HG03066 (cell line): ENCODE measurements around the gene LILRB1.
"Not testable (repeated sequence)": the region's sequence is repeated elsewhere in the genome, so short reads cannot be mapped to it uniquely, and the experiment has no call there.

Experiments used
- ATAC-seq: cut with Tn5 transposase; IDR thresholded peaks from one replicate; pipeline ENCODE4 v1.9.1; 2021; ENCODE audit warnings: low read depth; ENCODE audit not compliant: unreplicated experiment

Gene LILRB1

DNA sequence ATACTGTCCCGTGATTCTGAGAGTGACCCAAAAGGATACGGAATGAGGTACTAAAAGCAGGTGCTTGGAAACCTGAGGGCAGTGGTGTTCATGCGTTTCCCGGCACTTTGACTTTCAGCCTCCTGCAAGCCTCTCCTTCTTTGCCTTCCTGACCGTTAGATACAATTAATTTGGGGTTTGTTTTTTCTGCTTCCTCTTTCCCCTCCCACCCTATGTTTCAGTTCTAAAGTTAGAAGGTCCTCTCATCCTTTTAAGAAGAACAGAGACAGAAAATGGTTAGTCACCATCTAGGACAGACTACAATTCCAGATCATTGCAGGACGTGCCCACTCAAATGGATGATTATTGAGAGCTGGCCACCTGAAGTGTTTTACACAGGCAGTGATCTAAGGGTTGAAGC is 30.7 kb downstream of the LILRB1 start:
- peak; percentile 61 for ATAC-seq

DNA sequence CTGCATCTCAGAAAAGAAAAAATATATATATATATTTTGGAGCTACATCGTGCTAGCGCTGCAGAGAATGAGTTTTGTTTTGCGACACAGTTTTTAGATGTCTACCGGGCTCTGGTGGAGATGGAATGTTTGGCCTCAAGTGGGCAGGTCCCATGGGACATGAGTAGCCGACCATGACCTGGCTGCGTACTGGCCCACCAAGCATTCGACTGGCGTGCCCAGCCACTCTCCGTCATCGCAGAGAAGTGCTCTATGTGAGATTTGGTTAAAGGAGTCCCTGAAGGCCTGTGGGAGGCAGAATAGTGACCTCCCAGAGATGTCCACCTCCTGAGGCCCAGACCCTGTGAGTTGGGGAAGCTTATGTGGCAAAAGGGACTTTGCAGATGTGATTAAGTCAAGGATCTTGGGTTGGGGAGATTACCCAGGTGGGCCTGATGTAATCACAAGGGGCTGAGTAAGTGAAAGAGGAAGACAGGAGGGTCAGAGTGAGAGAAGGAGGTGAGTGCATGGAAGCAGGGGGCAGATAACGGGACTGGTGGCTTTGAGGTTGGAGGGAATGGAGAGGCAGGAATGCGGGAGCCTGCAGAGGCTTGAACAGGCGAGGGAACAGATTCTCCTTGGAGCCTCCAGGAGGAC is 31.7 kb downstream of the LILRB1 start:
- ATAC-seq, result no peak

DNA sequence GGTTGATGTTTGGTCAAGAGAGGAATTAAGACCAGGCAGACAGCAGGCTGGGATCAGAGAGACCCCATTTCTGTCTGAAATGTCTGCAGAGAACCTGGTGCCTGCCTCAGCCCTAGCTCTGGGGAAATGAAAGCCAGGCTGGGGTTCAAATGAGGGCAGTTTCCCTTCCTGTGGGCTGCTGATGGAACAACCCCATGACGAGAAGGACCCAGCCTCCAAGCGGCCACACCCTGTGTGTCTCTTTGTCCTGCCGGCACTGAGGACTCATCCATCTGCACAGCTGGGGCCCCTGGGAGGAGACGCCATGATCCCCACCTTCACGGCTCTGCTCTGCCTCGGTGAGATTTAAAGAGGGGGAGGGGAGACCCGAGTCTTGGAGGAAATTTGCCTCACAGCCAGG is 32.4 kb downstream of the LILRB1 start, which contains the start of gene LILRB4:
LILRB4 (plus strand) TSS at position 256 of the 400 bp plus-strand sequence; CDS start at position 305, 49 bp downstream.
- ATAC-seq, result no peak

DNA sequence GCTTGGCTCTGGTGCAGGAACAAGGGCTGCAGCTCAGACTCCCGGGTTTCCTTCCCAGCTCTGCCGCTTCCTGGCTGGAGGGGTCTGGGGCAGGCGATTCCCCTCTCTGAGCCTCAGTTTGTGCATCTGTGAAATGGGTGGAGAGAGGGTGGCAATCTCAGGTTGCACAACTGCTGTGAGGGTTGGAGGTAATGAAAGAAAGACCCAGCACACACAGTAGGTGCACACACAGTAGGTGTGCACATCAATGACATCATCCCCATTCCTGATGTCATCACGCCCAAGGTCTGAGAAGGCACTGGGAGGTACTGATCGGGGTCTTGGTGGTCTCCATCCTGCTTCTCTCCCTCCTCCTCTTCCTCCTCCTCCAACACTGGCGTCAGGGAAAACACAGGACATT is 35.2 kb downstream of the LILRB1 start:
- no peak for ATAC-seq

DNA sequence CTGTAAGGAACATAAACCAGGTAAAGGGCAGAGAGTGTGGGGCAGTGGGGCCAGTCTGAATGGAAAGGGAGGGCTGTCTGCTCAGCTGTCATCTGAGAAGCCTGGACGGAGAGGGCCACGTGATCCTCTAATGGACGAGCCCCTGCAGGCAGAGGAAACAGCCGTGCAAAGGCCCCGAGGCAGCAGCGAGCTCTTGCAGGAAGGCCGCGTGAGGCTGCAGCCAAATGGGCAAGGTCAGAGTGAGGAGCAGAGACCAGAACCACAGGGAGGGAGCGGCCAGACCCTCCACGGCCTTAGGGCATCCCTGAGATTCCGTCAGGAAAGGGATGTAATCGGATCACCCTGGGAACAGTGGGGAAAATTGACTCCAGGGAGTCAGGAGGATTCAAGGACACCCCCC is 36.9 kb downstream of the LILRB1 start:
- ATAC-seq, result no peak

DNA sequence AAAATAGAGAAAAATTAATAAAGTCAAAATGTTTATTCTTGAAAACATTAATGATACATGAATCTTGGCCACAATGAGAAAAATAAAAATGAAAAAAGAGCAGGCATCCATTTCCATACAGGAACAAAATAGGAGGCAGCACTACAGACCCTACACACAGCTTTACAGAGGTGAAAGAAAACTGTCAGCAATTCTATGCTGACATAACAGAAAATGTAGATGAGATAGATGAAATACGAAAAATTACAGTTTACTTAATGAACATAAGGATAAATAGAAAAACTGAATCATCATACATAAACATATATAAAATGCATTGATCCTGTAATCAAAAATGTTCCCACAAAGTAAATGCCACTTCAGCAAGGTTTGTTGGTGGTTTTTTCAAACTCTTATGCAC is 38.1 kb downstream of the LILRB1 start:
- ATAC-seq, result no peak

DNA sequence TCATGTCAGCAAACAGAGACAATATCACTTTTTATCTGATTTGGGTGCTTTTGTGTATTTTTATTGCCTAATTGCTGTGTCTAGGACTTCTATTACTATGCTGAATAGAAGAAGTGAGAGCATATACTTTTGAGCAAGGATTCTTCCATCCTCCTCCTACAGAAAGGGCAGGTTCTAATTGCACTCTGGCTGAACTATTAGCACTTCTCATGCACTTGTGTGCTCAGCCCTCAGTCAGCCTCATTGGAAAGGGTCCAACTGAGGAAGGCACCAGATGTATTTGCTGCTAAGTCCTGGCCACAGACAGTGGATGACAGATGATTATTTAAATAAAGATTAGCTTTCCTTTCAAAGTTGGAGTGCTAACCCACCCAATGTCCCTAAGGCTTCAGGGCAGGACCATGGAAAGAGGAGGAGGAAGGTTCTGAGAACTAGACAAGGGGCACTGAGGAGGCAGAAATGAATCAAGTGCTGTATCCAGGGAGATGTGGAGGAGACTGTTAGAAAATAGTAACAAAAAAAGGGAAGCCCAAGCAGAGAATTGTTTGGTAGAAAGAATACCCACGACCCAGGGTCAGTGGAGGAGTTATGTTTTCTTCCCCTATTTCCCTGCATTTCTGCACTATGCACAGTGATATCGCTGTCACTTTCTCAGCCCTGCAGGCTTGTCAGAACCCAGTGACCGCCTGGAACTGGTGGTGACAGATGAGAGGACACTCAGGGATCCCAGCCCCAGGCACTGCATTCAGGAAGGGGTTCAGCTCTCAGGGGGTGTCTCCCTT is 40.5 kb downstream of the LILRB1 start:
- ATAC-seq, result no peak

DNA sequence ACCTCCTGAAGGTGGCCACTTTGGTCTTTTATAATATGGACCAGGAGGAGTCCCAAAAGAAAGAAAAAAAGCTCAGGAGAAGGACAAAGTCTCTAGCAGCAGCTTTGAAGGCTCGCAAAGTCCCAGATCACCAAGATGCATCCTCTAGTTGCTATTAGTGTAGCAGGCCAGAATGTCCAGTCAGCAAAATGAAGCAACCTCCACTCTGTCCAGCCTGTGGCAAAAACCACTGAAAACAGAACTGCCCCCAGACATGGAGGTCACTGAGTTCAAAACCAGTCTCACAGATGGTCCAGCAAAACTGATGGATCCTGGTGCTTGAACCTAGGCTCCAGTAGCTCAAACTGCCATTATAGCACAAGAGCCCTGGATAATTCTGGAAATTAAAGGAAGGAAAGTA is 42.9 kb downstream of the LILRB1 start:
- ATAC-seq, result no peak

DNA sequence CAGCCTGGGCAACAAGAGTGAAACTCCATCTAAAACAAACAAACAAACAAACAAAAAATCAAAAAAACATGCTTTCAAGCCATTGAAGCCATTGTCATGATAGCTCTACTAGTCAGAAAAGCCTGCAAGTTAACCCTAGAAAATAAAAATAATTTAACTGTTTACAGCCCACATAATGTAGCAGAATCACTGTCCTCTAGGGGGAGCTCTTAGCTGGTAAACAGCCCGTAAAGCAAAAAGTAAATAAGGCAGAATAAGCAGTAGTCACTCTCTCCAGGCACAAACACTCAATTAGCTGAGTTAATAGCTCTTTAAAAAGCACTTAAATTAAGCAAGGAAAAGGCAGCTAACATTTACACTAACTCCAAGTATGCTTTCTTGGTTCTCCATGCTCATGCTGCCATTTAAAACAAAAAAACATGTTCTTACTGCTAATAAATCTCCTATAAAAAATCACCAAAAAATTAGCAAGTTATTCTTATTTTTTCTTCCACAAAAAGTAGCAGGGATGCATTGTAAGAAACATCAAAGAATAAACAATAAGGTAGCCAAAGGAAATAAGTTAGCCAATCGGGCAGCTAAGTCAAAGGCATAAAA is 43.8 kb downstream of the LILRB1 start:
- no peak for ATAC-seq

DNA sequence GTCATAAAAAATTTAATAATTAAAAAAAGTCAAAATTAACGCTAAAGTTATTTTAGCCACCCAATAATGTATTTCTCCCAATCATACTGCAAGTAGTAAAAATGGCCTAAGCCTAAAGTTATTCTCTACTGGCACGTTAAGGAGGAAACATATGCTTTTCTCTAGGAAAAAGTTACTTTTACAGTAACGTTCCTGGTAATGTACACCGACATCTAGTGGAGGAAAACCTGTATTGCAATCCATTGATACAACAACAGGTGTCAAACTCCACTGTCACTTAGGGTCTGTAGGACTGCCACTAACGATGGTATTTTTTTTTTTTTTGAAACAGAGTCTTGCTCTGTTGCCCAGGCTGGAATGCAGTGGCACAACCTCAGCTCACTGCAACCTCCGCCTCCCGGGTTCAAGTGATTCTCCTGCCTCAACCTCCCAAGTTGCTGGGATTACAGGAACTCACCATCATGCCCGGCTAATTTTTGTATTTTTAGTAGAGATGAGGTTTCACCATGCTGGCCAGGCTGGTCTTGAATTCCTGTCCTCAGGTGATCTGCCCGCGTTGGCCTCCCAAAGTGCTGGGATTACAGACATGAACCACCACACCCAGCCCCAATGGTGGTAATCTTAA is 46.0 kb downstream of the LILRB1 start:
- ATAC-seq, result not testable (repeated sequence)

DNA sequence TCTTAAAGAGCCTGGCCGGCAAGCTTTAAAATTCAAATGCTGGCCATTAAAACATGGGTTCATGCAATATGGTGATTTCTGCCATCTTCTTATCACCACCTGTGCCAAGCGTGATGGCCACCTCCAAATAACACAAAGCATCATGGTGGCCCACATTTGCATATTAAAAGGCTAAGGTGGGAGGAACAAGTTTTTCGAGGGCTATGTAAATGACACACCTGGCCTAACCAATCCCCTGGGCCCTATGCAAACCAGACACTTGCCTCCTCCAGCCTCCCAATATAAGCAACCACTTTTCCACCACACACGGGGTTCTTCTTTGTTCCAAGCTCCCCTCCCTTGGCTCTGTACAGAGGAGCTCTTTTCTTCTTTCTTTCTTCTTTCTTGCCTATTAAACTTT is 46.9 kb downstream of the LILRB1 start:
- ATAC-seq, result no peak

DNA sequence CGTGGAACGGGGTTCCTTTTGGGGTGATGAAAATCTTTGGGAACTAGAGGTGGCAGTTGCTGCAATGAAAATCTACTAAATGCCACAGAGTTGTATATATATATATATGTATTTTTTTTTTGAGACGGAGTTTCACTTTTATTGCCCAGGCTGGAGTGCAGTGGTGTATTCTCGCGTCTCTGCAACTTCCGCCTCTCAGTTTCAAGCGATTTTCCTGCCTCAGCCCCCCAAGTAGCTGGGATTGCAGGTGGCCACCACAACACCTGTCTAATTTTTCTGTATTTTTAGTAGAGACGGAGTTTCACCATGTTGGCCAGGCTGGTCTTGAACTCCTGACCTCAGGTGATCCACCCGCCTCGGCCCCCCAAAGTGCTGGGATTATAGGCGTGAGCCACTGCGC is 51.3 kb downstream of the LILRB1 start:
- ATAC-seq, result not testable (repeated sequence)

DNA sequence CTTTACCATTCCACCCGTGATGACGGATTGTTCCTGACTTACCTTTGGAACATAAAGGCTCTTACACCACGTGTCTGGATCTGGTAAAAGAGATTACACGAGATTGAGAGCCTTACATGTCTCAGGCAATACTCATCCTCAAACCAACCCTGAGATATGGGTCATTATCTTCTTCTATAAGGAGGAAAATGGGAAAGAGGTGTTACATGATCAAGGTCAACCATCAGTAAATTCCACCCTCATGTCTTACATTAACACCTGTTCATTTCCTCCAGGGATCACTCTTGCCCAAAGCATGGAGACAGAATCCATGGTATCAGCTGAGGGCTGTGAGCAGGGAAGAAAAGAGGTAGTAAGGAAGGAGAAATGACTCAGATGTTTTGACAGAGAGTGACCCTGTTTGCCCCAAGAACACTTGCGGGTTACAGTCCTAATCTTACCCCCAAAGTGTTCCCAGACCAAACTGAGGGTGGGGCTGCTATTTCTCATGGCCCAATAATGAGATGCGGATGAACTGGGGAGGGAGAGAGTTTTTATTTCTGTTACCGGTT is 52.1 kb downstream of the LILRB1 start:
- ATAC-seq, result no peak

DNA sequence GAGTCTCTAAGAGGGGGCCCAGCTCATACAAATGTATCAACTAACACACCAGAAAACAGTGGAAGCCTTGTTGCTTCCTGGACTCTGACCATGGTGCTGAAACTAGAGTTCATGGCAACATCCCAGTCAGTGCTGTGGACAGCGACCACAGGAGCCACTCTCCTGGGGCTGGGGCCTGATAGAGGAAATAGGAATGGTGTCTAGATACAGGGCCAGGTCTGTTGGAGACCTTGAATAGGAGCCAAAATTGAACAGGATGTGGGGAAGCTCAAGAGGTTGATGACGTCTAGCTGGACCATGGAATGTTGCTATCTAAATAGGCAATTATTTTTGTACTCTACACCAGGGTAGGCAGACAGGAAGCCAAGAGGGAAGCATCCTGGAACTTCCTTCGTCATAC is 54.2 kb downstream of the LILRB1 start:
- no peak for ATAC-seq
